ENCODE data around the gene LRRC49.

LRRC49 gene

DNA sequence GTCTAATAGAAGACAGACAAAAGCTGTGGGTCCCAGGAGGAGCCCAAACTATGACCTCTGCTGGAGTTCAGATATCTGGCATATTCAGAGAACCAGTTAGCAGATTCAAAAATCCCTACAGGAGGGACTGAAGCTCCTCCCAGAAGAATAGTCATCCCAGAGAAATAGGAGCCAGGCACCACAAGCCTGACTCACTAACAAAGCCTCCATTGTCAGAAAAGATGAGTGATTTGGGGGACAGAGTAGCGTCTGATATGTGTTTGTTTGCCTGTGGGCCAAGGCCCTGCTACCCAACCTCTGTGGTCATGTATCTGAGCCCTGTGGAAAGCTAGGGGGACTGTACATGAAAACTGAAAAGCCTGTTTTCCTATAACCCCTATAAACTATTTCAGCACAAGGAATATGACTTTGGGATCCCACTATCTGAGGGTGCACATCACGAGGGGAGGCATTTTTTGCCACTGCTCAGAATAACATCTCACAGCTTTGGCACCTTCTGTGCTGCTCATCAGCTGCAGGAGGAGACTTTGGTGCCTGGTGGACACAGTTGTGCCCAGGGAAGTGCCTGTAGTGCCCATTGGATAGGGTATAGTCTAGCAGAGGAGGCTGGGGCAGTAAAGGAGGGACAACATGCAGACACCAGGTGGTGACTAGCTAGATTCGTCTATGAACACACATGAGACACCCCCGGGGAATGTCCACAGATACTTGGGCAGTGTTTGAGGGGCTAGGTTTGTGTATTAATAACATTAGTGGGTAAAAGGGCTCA is 29.0 kb upstream of the LRRC49 start:
- Histone ChIP-seq H2BK120ac (ENCODE audit: low read depth, low read length) (no peak overlapping the region), H2AK5ac (ENCODE audit: low read length, severe bottlenecking) (peak overlapping the region; percentile 31), H3K27me3 (ENCODE audit: control insufficient read depth in 1 of 2, insufficient read depth in 1 of 2, low read length in 2 of 2) (no peaks in the 10 kb centered on the region), H4K91ac (ENCODE audit: low read length) (peak overlapping the region; percentile 45), H3K79me1 (replicated peaks; ENCODE audit: low read length, poor library complexity, severe bottlenecking) (peaks cover 2% of the 10 kb centered on the region), H2BK12ac (ENCODE audit: low read length in 2 of 2) (peak overlapping the region; percentile 80 to 90), H3K4me1 (ENCODE audit: control insufficient read depth, insufficient read depth, low read depth, low read length) (peaks cover 5% of the 10 kb centered on the region), H3K27ac (ENCODE audit: low read length, poor library complexity, severe bottlenecking) (peak overlapping the region; percentile 75), H3K4ac (ENCODE audit: low read depth in 1 of 2, low read length in 2 of 2) (peak overlapping the region in 1 of 2 experiments; percentile 60), H3K9me3 (ENCODE audit: control insufficient read depth, low read length) (no peaks in the 10 kb centered on the region), H3K4me3 (ENCODE audit: insufficient read depth in 1 of 2, low read depth in 1 of 2, low read length in 2 of 2) (peak overlapping the region in 1 of 2 experiments; percentile 16), H3K14ac (ENCODE audit: low read length in 2 of 2) (peak overlapping the region in 1 of 2 experiments; percentile 35), H3K36me3 (ENCODE audit: control insufficient read depth in 1 of 2, insufficient read depth in 2 of 2, low read depth in 1 of 2, low read length in 2 of 2) (no peaks in the 10 kb centered on the region), H3K9ac (ENCODE audit: low read length) (peak overlapping the region; percentile 59), H2AFZ (ENCODE audit: low read depth, low read length) (no peak overlapping the region), H3K23ac (ENCODE audit: low read length in 2 of 2) (no peak overlapping the region), H3K4me2 (ENCODE audit: low read length, poor library complexity, severe bottlenecking) (no peak overlapping the region), H3K18ac (ENCODE audit: low read depth in 1 of 2, low read length in 2 of 2) (peak overlapping the region; percentile 41 to 98), H2BK15ac (ENCODE audit: low read depth, poor library complexity, severe bottlenecking) (no peak overlapping the region), H4K8ac (ENCODE audit: low read length) (no peak overlapping the region), H2BK5ac (ENCODE audit: low read depth, low read length, poor library complexity, severe bottlenecking) (peak overlapping the region; percentile 15)
- 38% methylated on average over 4 of the region's 4 CpGs for WGBS
- peak; percentile 82 for DNase-seq

- Histone ChIP-seq H3K4me3 (ENCODE audit: insufficient read depth in 1 of 2, low read depth in 1 of 2, low read length in 2 of 2) (peak overlapping the region in 1 of 2 experiments; percentile 28), H3K79me1 (replicated peaks; ENCODE audit: low read length, poor library complexity, severe bottlenecking) (no peaks in the 10 kb centered on the region), H3K18ac (ENCODE audit: low read depth in 1 of 2, low read length in 2 of 2) (no peak overlapping the region), H4K91ac (ENCODE audit: low read length) (no peak overlapping the region), H3K23ac (ENCODE audit: low read length in 2 of 2) (no peak overlapping the region), H3K27me3 (ENCODE audit: control insufficient read depth in 1 of 2, insufficient read depth in 1 of 2, low read length in 2 of 2) (no peaks in the 10 kb centered on the region), H3K27ac (ENCODE audit: low read length, poor library complexity, severe bottlenecking) (no peak overlapping the region), H2BK15ac (ENCODE audit: low read depth, poor library complexity, severe bottlenecking) (no peak overlapping the region), H3K4me2 (ENCODE audit: low read length, poor library complexity, severe bottlenecking) (no peak overlapping the region), H2BK5ac (ENCODE audit: low read depth, low read length, poor library complexity, severe bottlenecking) (no peak overlapping the region), H2BK120ac (ENCODE audit: low read depth, low read length) (no peak overlapping the region), H3K36me3 (ENCODE audit: control insufficient read depth in 1 of 2, insufficient read depth in 2 of 2, low read depth in 1 of 2, low read length in 2 of 2) (no peaks in the 10 kb centered on the region), H3K14ac (ENCODE audit: low read length in 2 of 2) (no peak overlapping the region), H3K4me1 (ENCODE audit: control insufficient read depth, insufficient read depth, low read depth, low read length) (peaks cover 10% of the 10 kb centered on the region), H3K9ac (ENCODE audit: low read length) (peak overlapping the region; percentile 55), H3K4ac (ENCODE audit: low read depth in 1 of 2, low read length in 2 of 2) (peak overlapping the region in 1 of 2 experiments; percentile 42), H2BK12ac (ENCODE audit: low read length in 2 of 2) (peak overlapping the region in 1 of 2 experiments; percentile 6), H2AFZ (ENCODE audit: low read depth, low read length) (no peak overlapping the region), H3K9me3 (ENCODE audit: control insufficient read depth, low read length) (no peaks in the 10 kb centered on the region), H4K8ac (ENCODE audit: low read length) (no peak overlapping the region), H2AK5ac (ENCODE audit: low read length, severe bottlenecking) (no peak overlapping the region)
- DNase-seq, result peak; percentile 63
- 92% methylated on average over 5 of the region's 5 CpGs for WGBS
Observed at GRCh38 chr15:70866982-70867641, 25.5 kb upstream of the LRRC49 start.

- Histone ChIP-seq H2AK5ac (ENCODE audit: low read length, severe bottlenecking) (peak overlapping the region; percentile 46), H2BK120ac (ENCODE audit: low read depth, low read length) (no peak overlapping the region), H2AFZ (ENCODE audit: low read depth, low read length) (no peak overlapping the region), H3K27me3 (ENCODE audit: control insufficient read depth in 1 of 2, insufficient read depth in 1 of 2, low read length in 2 of 2) (no peaks in the 10 kb centered on the region), H3K4me2 (ENCODE audit: low read length, poor library complexity, severe bottlenecking) (no peak overlapping the region), H3K23ac (ENCODE audit: low read length in 2 of 2) (no peak overlapping the region), H4K8ac (ENCODE audit: low read length) (no peak overlapping the region), H3K36me3 (ENCODE audit: control insufficient read depth in 1 of 2, insufficient read depth in 2 of 2, low read depth in 1 of 2, low read length in 2 of 2) (no peaks in the 10 kb centered on the region), H3K14ac (ENCODE audit: low read length in 2 of 2) (no peak overlapping the region), H3K9ac (ENCODE audit: low read length) (peak overlapping the region; percentile 55), H2BK15ac (ENCODE audit: low read depth, poor library complexity, severe bottlenecking) (no peak overlapping the region), H3K4me3 (ENCODE audit: insufficient read depth in 1 of 2, low read depth in 1 of 2, low read length in 2 of 2) (peak overlapping the region in 1 of 2 experiments; percentile 28), H2BK5ac (ENCODE audit: low read depth, low read length, poor library complexity, severe bottlenecking) (no peak overlapping the region), H3K18ac (ENCODE audit: low read depth in 1 of 2, low read length in 2 of 2) (no peak overlapping the region), H3K79me1 (replicated peaks; ENCODE audit: low read length, poor library complexity, severe bottlenecking) (no peaks in the 10 kb centered on the region), H3K9me3 (ENCODE audit: control insufficient read depth, low read length) (no peaks in the 10 kb centered on the region), H3K4me1 (ENCODE audit: control insufficient read depth, insufficient read depth, low read depth, low read length) (peaks cover 8% of the 10 kb centered on the region), H4K91ac (ENCODE audit: low read length) (no peak overlapping the region), H3K27ac (ENCODE audit: low read length, poor library complexity, severe bottlenecking) (no peak overlapping the region), H3K4ac (ENCODE audit: low read depth in 1 of 2, low read length in 2 of 2) (no peak overlapping the region), H2BK12ac (ENCODE audit: low read length in 2 of 2) (no peak overlapping the region)
- DNase-seq, result peak; percentile 63
- WGBS, result 52% methylated on average over 3 of the region's 6 CpGs
Observed at GRCh38 chr15:70867911-70868467, 24.6 kb upstream of the LRRC49 start.

- Histone ChIP-seq H2BK15ac (ENCODE audit: low read depth, poor library complexity, severe bottlenecking) (no peak overlapping the region), H2AK5ac (ENCODE audit: low read length, severe bottlenecking) (no peak overlapping the region), H2BK12ac (ENCODE audit: low read length in 2 of 2) (peak overlapping the region in 1 of 2 experiments; percentile 57), H3K79me1 (replicated peaks; ENCODE audit: low read length, poor library complexity, severe bottlenecking) (no peaks in the 10 kb centered on the region), H3K9me3 (ENCODE audit: control insufficient read depth, low read length) (peaks cover 3% of the 10 kb centered on the region), H4K8ac (ENCODE audit: low read length) (no peak overlapping the region), H3K18ac (ENCODE audit: low read depth in 1 of 2, low read length in 2 of 2) (peak overlapping the region; percentile 40 to 46), H3K4me2 (ENCODE audit: low read length, poor library complexity, severe bottlenecking) (no peak overlapping the region), H3K14ac (ENCODE audit: low read length in 2 of 2) (no peak overlapping the region), H3K27me3 (ENCODE audit: control insufficient read depth in 1 of 2, insufficient read depth in 1 of 2, low read length in 2 of 2) (no peaks in the 10 kb centered on the region), H2BK120ac (ENCODE audit: low read depth, low read length) (no peak overlapping the region), H2AFZ (ENCODE audit: low read depth, low read length) (no peak overlapping the region), H2BK5ac (ENCODE audit: low read depth, low read length, poor library complexity, severe bottlenecking) (no peak overlapping the region), H3K36me3 (ENCODE audit: control insufficient read depth in 1 of 2, insufficient read depth in 2 of 2, low read depth in 1 of 2, low read length in 2 of 2) (no peaks in the 10 kb centered on the region), H3K9ac (ENCODE audit: low read length) (peak overlapping the region; percentile 55), H3K27ac (ENCODE audit: low read length, poor library complexity, severe bottlenecking) (no peak overlapping the region), H3K4me1 (ENCODE audit: control insufficient read depth, insufficient read depth, low read depth, low read length) (peaks cover 5% of the 10 kb centered on the region), H4K91ac (ENCODE audit: low read length) (no peak overlapping the region), H3K23ac (ENCODE audit: low read length in 2 of 2) (no peak overlapping the region), H3K4me3 (ENCODE audit: insufficient read depth in 1 of 2, low read depth in 1 of 2, low read length in 2 of 2) (no peak overlapping the region), H3K4ac (ENCODE audit: low read depth in 1 of 2, low read length in 2 of 2) (peak overlapping the region in 1 of 2 experiments; percentile 9)
- no peak for DNase-seq
- WGBS, result 80% methylated on average over 2 of the region's 3 CpGs
Observed at GRCh38 chr15:70869346-70869745, 23.3 kb upstream of the LRRC49 start.
